NCI-H82 treated with DMSO at 0.1 percent for 48 hours (cell line): Measurements from ENCODE around the gene PPP1R16B.
A peak's percentile ranks its signal among the peaks of the same experiment; 100 is the strongest.

Experiments used
- DNase-seq: peaks from one replicate; lab custom pipeline; 2025; ENCODE audit not compliant: unreplicated experiment; lab: John Stamatoyannopoulos, UW

The PPP1R16B gene

DNA sequence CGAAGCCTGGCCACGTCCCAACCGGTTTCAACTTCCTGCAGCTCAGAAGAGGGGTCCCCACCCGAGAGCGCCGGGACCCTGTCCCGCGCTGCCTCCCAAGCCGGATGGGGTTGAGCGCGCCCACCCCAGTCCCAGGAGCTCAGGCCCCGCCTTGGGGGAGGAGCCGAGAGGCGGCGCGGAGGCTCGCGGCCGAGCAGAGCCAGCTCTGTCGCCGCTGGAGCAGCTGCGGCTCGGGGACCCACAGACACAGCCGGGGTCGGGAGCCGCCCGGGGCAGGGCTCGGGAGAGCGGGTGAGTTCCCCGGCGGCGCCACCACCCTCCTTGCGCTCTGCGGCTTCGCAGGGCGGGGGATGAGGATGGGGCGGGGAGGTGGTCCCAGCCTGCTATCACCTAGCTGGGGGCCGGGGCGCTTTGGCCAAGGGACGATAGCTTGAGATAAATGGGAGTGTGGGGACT, at the start of gene PPP1R16B:
Gene PPP1R16B (plus strand): TSS at position 196 of the 456 bp plus-strand sequence. CDS start 30,229 bp downstream, outside the sequence.
- DNase-seq: no peak

- DNase-seq: no peak
Observed at GRCh38 chr20:38757145-38757775, 48.2 kb upstream of the PPP1R16B start.

DNA sequence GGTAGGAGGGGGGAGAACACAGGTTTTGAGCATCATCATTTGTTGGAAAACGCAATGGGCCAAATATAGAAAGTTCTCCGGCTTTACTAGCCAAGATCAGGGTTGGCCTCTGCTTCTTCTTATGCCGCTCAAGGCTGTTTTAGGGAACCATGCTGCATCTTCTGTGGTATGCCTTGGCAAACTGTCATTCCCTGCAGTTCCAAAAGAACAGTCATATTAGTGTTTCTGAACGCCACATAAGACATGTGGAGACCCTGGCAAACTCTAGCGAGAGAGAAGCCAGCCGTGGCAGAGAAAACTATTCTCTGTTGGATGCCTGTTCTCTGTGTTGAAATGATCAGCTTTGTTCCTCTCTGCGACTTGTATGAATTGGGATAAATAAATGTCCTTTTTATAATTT, 46.4 kb upstream of the PPP1R16B start:
- DNase-seq: no peak

DNA sequence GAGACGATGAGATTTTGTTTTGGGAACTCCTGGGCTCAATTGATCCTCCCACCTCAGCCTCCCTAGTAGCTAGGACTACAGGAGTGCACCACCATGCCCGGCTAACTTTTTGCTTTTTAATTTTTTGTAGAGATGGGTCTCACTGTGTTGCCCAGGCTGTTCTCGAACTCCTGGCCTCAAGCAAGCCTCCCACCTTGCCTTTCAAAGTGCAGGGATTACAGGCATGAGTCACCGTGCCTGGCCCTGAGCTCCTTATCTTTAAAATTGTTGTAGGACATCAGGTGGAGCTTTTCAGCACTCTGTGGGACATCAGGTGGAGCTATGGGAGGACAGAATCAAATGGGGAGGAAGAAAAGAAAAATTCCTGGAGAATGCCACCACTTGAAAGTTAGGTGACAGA, 44.5 kb upstream of the PPP1R16B start:
- DNase-seq: no peak

DNA sequence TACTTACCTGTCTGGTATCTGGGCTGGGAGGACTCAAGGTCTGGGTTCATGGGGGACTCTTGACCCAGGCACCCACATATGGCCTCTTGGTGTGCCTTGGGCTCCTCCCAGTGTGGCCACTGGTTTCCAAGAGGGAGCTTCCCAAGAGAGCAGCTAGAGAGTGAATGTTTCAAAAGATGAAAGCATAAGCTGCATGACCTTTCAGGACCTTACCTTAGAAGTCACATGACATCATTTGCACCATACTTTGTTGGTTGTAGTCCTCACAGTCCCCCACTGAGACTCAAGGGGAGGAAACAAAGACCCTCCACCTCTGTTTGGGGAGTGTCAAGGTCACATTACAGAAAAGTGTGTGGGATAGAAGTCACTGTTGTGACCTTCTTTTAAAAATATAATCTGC, 43.3 kb upstream of the PPP1R16B start:
- no peak for DNase-seq

- no peak for DNase-seq
Observed at GRCh38 chr20:38763616-38764015, 41.9 kb upstream of the PPP1R16B start.

DNA sequence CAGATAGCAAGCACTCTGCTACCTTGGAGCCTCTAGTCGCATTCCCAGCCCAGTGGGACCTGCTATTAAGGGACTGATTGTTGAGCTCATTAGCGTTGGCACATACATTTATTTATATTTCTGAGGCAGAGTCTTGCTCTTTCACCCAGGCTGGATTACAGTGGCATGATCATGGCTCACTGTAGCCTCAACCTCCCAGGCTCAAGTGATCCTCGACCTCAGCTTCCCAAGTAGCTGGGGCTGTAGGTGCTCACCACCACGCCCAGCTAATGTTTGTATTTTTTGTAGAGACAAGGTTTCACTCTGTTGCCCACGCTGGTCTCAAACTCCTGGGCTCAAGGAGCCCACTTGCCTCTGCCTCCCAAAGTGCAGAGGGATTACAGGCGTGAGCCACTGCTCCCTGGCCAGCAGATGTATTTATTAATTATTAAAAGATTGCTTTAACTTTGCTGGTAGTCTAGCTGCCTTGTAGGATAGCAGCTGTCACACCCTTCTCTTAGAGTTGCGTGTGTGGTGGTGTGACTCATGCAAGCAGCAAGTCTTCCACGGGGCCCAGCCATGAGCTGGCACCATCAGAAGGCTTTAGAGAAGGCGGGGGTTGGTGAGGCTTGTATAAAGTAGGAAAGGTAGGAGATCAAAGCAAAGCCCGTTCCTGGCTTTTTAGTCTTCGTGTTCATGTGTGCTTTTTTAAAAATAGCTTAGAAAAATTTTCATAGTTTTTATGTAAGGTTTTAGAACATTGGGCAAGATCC, 40.8 kb upstream of the PPP1R16B start:
- no peak for DNase-seq

- no peak for DNase-seq
Observed at GRCh38 chr20:38766071-38766470, 39.4 kb upstream of the PPP1R16B start.

- DNase-seq: no peak
Observed at GRCh38 chr20:38769376-38770295, 35.9 kb upstream of the PPP1R16B start.

- DNase-seq: no peak
Observed at GRCh38 chr20:38770546-38770945, 35.0 kb upstream of the PPP1R16B start.

DNA sequence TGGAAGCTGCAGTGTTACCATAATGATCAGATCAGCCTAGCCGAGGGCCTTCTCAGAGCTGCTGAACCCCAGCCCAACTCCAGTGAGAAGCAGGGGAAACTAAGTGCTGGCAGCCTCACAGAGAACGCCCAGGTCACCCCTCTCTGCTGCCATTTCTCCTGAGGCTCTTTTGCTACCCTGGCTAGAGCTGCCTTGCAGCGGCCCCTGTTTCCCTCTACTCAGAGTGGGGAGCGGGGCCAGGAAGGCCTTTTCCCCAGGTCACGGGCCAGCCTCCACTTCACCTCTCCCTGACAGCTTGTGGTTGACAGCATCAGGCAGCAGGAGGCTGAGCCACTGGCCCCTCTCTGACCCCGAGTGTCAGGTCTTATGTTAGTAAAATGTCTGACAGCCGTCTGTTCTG, 34.5 kb upstream of the PPP1R16B start:
- DNase-seq: no peak

- DNase-seq: no peak
Observed at GRCh38 chr20:38771621-38772020, 33.9 kb upstream of the PPP1R16B start.

DNA sequence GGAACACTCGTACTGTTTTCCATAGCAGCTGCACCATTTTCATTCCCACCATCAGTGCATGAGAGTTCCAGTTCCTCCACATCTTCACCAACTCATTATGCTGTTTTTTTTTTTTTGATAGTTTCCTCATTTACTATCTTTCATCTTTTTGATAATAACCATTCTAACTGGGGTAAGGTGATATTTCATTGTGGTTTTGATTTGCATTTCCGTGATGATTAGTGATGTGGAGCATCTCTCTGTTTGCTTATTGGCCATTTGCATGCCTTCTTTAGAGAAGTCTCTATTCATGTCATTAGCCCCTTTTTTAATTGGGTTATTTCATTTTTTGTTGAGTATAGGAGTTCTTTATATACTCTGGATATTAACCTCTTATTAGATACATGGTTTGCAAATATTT, 31.3 kb upstream of the PPP1R16B start:
- no peak for DNase-seq

- no peak for DNase-seq
Observed at GRCh38 chr20:38776363-38776762, 29.1 kb upstream of the PPP1R16B start.

DNA sequence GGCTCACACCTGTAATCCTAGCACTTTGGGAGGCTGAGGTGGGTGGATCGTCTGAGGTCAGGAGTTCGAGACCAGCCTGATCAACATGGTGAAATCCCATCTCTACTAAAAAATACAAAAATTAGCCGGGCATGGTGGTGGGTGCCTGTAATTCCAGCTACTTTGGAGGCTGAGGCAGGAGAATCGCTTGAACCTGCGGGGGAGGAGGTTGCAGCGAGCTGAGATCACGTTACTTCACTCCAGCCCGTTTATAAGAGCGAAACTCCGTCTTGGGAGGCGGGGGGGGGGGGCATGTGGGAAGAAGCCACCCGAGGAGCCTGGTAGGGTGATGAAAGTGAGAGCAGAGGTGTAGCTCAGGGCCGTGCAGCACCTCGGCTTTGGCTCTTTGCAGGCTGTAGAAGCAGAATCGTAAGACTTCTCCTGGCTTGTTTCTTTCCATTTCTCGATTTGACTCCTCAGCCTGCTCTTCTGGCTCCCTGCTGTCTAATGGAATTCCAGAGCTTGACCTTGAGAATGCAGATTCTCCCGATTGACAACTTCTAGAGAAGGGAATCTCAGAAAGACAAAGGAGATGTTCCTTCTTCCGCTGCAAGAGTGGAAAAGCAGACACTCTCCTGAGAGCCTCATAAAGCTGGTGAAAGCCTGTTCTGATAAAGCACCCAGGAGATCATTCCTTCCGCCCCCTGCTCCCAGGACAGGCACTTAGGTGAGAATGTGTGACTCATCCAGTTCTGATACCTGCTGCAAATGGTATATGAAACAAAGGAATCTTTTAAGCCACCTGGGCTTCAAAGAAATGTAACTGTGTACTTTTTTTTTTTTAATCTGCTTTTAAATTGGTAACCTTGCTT, 26.0 kb upstream of the PPP1R16B start:
- DNase-seq: no peak

DNA sequence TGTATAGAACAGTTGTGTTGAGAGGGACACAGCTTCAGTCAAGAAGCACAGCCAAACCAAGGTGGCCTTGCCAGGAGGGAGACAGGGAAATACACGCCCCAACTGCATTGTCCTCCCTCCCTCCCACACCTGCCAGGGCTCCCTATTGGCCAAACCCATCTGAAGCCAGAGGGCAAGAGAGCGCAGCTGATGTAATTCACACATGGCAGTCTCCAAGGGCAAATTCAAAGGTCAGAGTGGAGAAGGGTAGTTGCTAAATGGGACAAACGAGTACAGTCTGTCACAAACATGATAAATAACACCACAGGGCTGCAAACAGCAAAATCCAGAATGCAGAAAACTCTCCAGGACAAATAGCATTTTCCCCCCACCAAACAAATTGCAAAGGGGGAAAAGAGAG, 23.2 kb upstream of the PPP1R16B start:
- DNase-seq: no peak

- DNase-seq: no peak
Observed at GRCh38 chr20:38787870-38788269, 17.6 kb upstream of the PPP1R16B start.

DNA sequence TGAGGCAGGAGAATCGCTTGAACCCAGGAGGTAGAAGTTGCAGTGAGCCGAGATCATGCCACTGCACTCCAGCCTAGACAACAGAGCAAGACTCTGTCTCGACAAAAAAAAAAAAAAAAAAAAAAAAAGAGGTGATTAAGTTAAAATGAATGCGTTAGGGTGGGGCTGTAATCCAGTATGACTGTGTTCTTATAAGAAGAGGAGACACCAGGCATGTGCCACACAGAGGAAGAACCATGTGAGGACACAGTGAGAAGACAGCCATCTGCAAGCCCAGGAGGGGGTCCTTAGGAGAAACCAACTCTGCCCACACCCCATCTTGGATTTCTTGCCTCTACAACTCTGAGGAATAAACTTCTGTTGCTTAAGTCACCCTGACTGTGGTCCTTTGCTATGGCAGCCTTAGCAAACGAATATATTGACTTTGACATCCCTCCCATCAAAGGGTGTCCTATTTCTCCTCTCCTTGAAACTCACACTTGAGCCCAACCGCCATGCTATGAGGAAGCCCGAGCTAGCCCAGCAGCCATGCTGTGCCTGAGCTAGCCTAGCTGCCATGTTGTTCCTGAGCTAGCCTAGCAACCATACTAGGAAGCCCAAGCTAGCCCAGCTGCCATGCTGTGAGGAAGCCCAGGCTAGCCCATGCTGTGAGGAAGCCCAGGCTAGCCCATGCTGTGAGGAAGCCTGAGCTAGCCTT, 15.8 kb upstream of the PPP1R16B start:
- DNase-seq: no peak

DNA sequence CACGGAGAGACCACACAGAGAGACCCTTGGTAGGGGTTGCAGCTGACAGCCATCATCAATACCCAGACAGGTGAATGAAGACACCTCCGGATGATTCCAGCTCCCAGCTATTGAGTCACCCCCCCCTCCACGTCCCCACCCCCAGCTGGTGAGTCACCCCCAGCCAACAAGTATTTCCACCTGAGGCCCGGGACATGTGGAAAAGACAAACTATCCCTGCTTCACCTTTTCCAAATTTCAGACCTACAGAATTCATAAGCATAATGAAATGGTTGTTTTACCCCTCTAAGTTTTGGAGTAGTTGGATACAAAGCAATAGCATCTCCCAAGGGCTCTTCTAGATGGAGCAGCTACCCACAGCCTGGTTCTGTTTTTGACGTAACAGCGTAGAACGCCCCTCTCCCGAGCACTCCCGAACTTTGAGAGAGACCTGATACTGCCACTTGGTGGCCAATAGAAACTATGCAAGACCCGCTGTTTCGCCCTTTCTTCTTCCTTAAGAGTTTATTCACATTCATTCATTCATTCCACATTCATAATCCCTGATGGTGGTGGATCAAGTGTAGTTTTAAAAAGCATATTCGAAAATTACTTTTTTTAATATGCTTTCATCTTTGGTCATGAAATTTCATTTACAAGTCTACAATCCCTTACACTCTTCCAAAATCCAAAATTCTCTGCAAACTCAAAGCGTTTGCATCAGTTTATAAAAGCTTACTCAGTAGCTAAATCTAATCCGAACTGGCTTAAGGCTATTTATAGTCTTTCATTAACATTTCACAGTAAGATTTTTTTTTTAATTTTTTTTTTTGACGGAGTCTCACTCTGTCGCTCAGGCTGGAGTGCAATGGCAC, 15.1 kb upstream of the PPP1R16B start:
- peak; percentile 45 for DNase-seq
